HEK293 (cell line): Measurements from ENCODE around the gene CKS1B.

Experiments used
- CTCF ChIA-PET: fragments of 350-600 bp; formaldehyde crosslinking; extraction: SDS; loops from one replicate; lab custom pipeline; 2021; ENCODE audit warnings: antibody characterized with exemption; lab: Yijun Ruan, JAX
- POLR2A ChIA-PET: fragments of 300-600 bp; formaldehyde crosslinking; extraction: SDS; loops from one replicate; lab custom pipeline; 2020; ENCODE audit warnings: antibody characterized with exemption, inconsistent platforms; lab: Yijun Ruan, JAX
- H3K27ac ChIP-seq: fragments of 200-500 bp; sonication (Bioruptor generic); 2 replicates; pipeline ENCODE4 v1.5.1; 2014; ENCODE audit warnings: low read depth, low read length, control low read depth, inconsistent platforms; ENCODE audit errors: extremely low read depth
- H3K36me3 ChIP-seq, 2 experiments: fragments of 200-500 bp in 1 of 2; sonication (Bioruptor generic) in 1 of 2; 1 replicate in 1 of 2; 2 replicates in 1 of 2; pipeline ENCODE4 v1.5.1; 2014 to 2017; ENCODE audit warnings: inconsistent platforms in 2 of 2, low read length in 2 of 2; ENCODE audit not compliant: control insufficient read depth in 2 of 2, insufficient read depth in 1 of 2
- H3K4me1 ChIP-seq: fragments of 200-500 bp; sonication (Bioruptor generic); 2 replicates; pipeline ENCODE4 v1.5.1; 2014; ENCODE audit warnings: mild to moderate bottlenecking, low read length, inconsistent platforms; ENCODE audit not compliant: control insufficient read depth, insufficient read depth
- H3K4me3 ChIP-seq: 2 replicates; pipeline ENCODE4 v1.5.1; 2011; ENCODE audit warnings: low read depth, mild to moderate bottlenecking, control low read depth, low read length, moderate library complexity
- H3K9me3 ChIP-seq: fragments of 200-500 bp; sonication (Bioruptor generic); 2 replicates; pipeline ENCODE4 v1.5.1; 2014; ENCODE audit warnings: low read depth, low read length, inconsistent platforms; ENCODE audit not compliant: control insufficient read depth, insufficient read depth
- EGR2 ChIP-seq: fragments of 450-650 bp; formaldehyde crosslinking; IDR thresholded peaks from 2 replicates; pipeline ENCODE4 v1.5.1; 2016; ENCODE audit warnings: low read depth, missing biosample characterization, missing genetic modification characterization
- IKZF3 ChIP-seq: fragments of 450-650 bp; IDR thresholded peaks from 2 replicates; pipeline ENCODE4 v1.5.0; 2018; ENCODE audit warnings: missing biosample characterization, mild to moderate bottlenecking, missing genetic modification characterization, moderate library complexity
- KLF16 ChIP-seq: fragments of 450-650 bp; formaldehyde crosslinking; IDR thresholded peaks from 2 replicates; pipeline ENCODE4 v1.5.1; 2017; ENCODE audit warnings: missing biosample characterization, missing genetic modification characterization
- MEIS1 ChIP-seq: sonication (generic); formaldehyde crosslinking; IDR thresholded peaks from 2 replicates; pipeline ENCODE4 v1.8.1; 2022; ENCODE audit warnings: missing genetic modification reagents, mild to moderate bottlenecking, borderline replicate concordance
- REPIN1 ChIP-seq: fragments of 450-650 bp; formaldehyde crosslinking; IDR thresholded peaks from 2 replicates; pipeline ENCODE4 v1.5.1; 2017; ENCODE audit warnings: missing biosample characterization, missing genetic modification characterization, low read depth
- ZBTB1 ChIP-seq: fragments of 450-650 bp; formaldehyde crosslinking; IDR thresholded peaks from 2 replicates; pipeline ENCODE4 v1.5.1; 2016; ENCODE audit warnings: missing biosample characterization, missing genetic modification characterization
- ZBTB26 ChIP-seq: fragments of 450-650 bp; formaldehyde crosslinking; optimal IDR thresholded peaks from 2 replicates; pipeline ENCODE3; 2016; ENCODE audit warnings: missing biosample characterization, mild to moderate bottlenecking, missing genetic modification characterization
- ZBTB49 ChIP-seq: fragments of 450-650 bp; formaldehyde crosslinking; IDR thresholded peaks from 2 replicates; pipeline ENCODE4 v1.5.1; 2016; ENCODE audit warnings: missing biosample characterization, missing genetic modification characterization, low read depth
- ZBTB8A ChIP-seq: fragments of 450-650 bp; formaldehyde crosslinking; IDR thresholded peaks from 2 replicates; pipeline ENCODE4 v1.5.1; 2016; ENCODE audit warnings: missing biosample characterization, missing genetic modification characterization
- ZNF140 ChIP-seq: fragments of 450-650 bp; formaldehyde crosslinking; IDR thresholded peaks from 2 replicates; pipeline ENCODE4 v1.5.1; 2016; ENCODE audit warnings: missing biosample characterization, missing genetic modification characterization
- ZNF157 ChIP-seq: fragments of 450-650 bp; formaldehyde crosslinking; IDR thresholded peaks from 2 replicates; pipeline ENCODE4 v1.5.1; 2016; ENCODE audit warnings: missing biosample characterization, missing genetic modification characterization
- ZNF16 ChIP-seq: fragments of 450-650 bp; formaldehyde crosslinking; IDR thresholded peaks from 2 replicates; pipeline ENCODE4 v1.5.1; 2016; ENCODE audit warnings: low read depth, missing biosample characterization, missing genetic modification characterization
- ZNF174 ChIP-seq: fragments of 450-650 bp; formaldehyde crosslinking; IDR thresholded peaks from 2 replicates; pipeline ENCODE4 v1.5.0; 2017; ENCODE audit warnings: missing biosample characterization, mild to moderate bottlenecking, missing genetic modification characterization
- ZNF26 ChIP-seq: fragments of 450-650 bp; formaldehyde crosslinking; IDR thresholded peaks from 2 replicates; pipeline ENCODE4 v1.5.1; 2016; ENCODE audit warnings: missing biosample characterization, missing genetic modification characterization
- ZNF302 ChIP-seq: fragments of 450-650 bp; formaldehyde crosslinking; IDR thresholded peaks from 2 replicates; pipeline ENCODE4 v1.5.1; 2016; ENCODE audit warnings: missing biosample characterization, missing genetic modification characterization, low read depth
- ZNF366 ChIP-seq: fragments of 450-650 bp; formaldehyde crosslinking; conservative IDR thresholded peaks from 2 replicates; pipeline ENCODE4 v1.5.1; 2016; ENCODE audit warnings: missing biosample characterization, missing genetic modification characterization
- ZNF426 ChIP-seq: fragments of 450-650 bp; formaldehyde crosslinking; IDR thresholded peaks from 2 replicates; pipeline ENCODE4 v1.5.1; 2017; ENCODE audit warnings: missing biosample characterization, missing genetic modification characterization, mild to moderate bottlenecking, inconsistent platforms, moderate library complexity
- ZNF560 ChIP-seq: fragments of 450-650 bp; formaldehyde crosslinking; IDR thresholded peaks from 2 replicates; pipeline ENCODE4 v1.5.1; 2017; ENCODE audit warnings: missing biosample characterization, missing genetic modification characterization, borderline replicate concordance
- ZNF585B ChIP-seq: fragments of 450-650 bp; formaldehyde crosslinking; IDR thresholded peaks from 2 replicates; pipeline ENCODE4 v1.5.1; 2016; ENCODE audit warnings: missing biosample characterization, missing genetic modification characterization
- ZNF596 ChIP-seq: fragments of 450-650 bp; IDR thresholded peaks from 2 replicates; pipeline ENCODE4 v1.5.0; 2018; ENCODE audit warnings: missing biosample characterization, mild to moderate bottlenecking, missing genetic modification characterization, moderate library complexity
- ZNF639 ChIP-seq: fragments of 450-650 bp; formaldehyde crosslinking; IDR thresholded peaks from 2 replicates; pipeline ENCODE4 v1.5.1; 2016; ENCODE audit warnings: missing biosample characterization, missing genetic modification characterization
- ZNF645 ChIP-seq: fragments of 450-650 bp; formaldehyde crosslinking; IDR thresholded peaks from 2 replicates; pipeline ENCODE4; 2016; ENCODE audit warnings: missing biosample characterization, missing genetic modification characterization
- ZNF768 ChIP-seq: fragments of 450-650 bp; formaldehyde crosslinking; IDR thresholded peaks from 2 replicates; pipeline ENCODE4 v1.5.1; 2018; ENCODE audit warnings: missing biosample characterization, mild to moderate bottlenecking, missing genetic modification characterization
- ZNF776 ChIP-seq: fragments of 450-650 bp; formaldehyde crosslinking; IDR thresholded peaks from 2 replicates; pipeline ENCODE4 v1.5.0; 2017; ENCODE audit warnings: missing biosample characterization, missing genetic modification characterization, borderline replicate concordance
- ZNF843 ChIP-seq: fragments of 450-650 bp; formaldehyde crosslinking; IDR thresholded peaks from 2 replicates; pipeline ENCODE4 v1.5.1; 2016; ENCODE audit warnings: missing biosample characterization, missing genetic modification characterization
- ZSCAN30 ChIP-seq: fragments of 450-650 bp; IDR thresholded peaks from 2 replicates; pipeline ENCODE4 v1.5.1; 2018; ENCODE audit warnings: missing biosample characterization, mild to moderate bottlenecking, missing genetic modification characterization, moderate library complexity

CKS1B gene

GRCh38 chr1:154999571-155000410, 25.3 kb downstream of the CKS1B start:
- Histone ChIP-seq H3K4me1 (peaks cover 13% of the 10 kb centered on the region), H3K9me3 (no peaks in the 10 kb centered on the region), H3K4me3 (peak overlapping the region; percentile 11; the same call in 1 of the 2 replicates), H3K27ac (peak overlapping the region; percentile 77), H3K36me3 (no peaks in the 10 kb centered on the region)
- ChIA-PET POLR2A (interaction anchor here (0.7 to 1.8 kb wide), 7 partner anchors 12 to 79 kb away, joined by 3 to 8 read pairs (median 3); partner anchors contain the start of genes ADAM15, EFNA3, FLAD1 and PBXIP1), CTCF (interaction anchor here (0.6 to 8.9 kb wide), 26 partner anchors 8 to 1323 kb away, joined by 3 to 55 read pairs (median 4); partner anchors contain the start of genes FLAD1, PBXIP1, PYGO2 and SHC1)
- TF ChIP-seq ZNF843 (tag by site-specific recombination) (no peak), ZBTB8A (tag by site-specific recombination) (peak; percentile 10), ZNF776 (tag by site-specific recombination) (no peak), ZBTB26 (tag by site-specific recombination) (no peak), ZNF174 (tag by site-specific recombination) (no peak), ZNF140 (tag by site-specific recombination) (no peak), ZNF157 (no peak), ZNF596 (tag by site-specific recombination) (no peak), ZNF560 (tag by site-specific recombination) (no peak), ZNF426 (tag by site-specific recombination) (no peak), ZBTB1 (no peak), EGR2 (tag by site-specific recombination) (no peak), ZSCAN30 (tag by site-specific recombination) (no peak), ZNF645 (tag by site-specific recombination) (no peak), ZBTB49 (tag by site-specific recombination) (no peak), ZNF16 (no peak), REPIN1 (no peak), ZNF26 (no peak), KLF16 (no peak), ZNF639 (tag by site-specific recombination) (no peak), IKZF3 (tag by site-specific recombination) (no peak), ZNF585B (tag by site-specific recombination) (no peak), MEIS1 (CRISPR knock-in tag) (no peak), ZNF302 (no peak), ZNF768 (no peak), ZNF366 (tag by site-specific recombination) (no peak)
